HEK293T (cell line): Measurements from ENCODE around the gene MBL2.

Experiments
- BHLHE40 ChIP-seq: fragments of 450-650 bp; IDR thresholded peaks from 2 replicates; pipeline ENCODE4 v1.6.1; 2016; ENCODE audit warnings: mild to moderate bottlenecking, moderate library complexity, borderline replicate concordance
- ELF4 ChIP-seq: fragments of 450-650 bp; IDR thresholded peaks from 2 replicates; pipeline ENCODE4 v1.6.1; 2017; ENCODE audit warnings: antibody characterized with exemption
- FOXA1 ChIP-seq: fragments of 450-650 bp; IDR thresholded peaks from 2 replicates; pipeline ENCODE4 v1.6.1; 2016; ENCODE audit warnings: mild to moderate bottlenecking
- FOXK2 ChIP-seq: fragments of 450-650 bp; IDR thresholded peaks from 2 replicates; pipeline ENCODE4 v1.6.1; 2016; ENCODE audit warnings: mild to moderate bottlenecking
- HDGF ChIP-seq: fragments of 450-650 bp; IDR thresholded peaks from 2 replicates; pipeline ENCODE4 v1.6.1; 2017; ENCODE audit warnings: antibody characterized with exemption, borderline replicate concordance
- SUZ12 ChIP-seq: fragments of 450-650 bp; IDR thresholded peaks from 2 replicates; pipeline ENCODE4 v1.6.1; 2016; ENCODE audit warnings: mild to moderate bottlenecking
- TF ChIP-seq, protein P1 (sequence below): fragments of 450-650 bp; IDR thresholded peaks from 2 replicates; pipeline ENCODE4 v1.6.1; 2016

DNA sequence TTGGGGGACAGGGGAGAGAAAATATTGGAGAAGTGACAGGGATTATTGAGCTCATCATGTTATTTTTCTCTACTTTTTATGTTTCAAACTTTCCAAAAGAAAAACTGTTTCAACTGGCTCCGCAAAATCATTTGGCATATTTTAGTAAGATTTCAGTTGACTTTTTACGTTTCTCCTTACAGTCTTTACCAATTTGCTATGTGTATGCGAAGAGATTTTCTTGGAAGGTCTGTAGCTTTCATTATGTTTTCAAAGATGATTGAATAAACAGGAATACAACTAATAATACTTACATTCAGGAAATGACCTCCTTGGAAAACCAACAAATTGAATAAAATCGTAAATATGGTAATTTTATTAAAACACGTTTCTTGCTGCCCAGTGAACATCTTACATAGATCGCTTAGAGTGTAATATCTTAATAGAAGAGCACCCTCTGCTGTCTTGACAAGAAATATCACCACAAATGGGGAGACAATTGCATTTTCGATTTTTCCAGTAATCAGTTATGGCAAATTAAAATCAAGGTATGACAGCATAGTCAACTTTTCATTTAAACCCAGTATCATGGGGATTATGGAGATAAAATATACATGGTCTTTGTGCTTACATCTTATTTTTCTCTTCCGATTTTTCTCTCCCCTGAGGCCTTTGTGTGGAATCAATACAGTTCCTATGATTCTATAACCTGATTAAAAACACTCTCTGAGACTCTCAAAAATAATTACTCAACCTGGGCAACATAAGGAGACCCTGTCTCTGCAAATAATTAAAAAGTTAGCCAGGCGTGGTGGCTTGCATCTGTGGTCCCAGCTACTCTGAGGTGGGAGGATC, 43.1 kb downstream of the MBL2 start:
- TF ChIP-seq ELF4 (no peak), BHLHE40 (no peak), HDGF (no peak), SUZ12 (no peak), FOXA1 (no peak), FOXK2 (no peak)
- TF ChIP-seq, protein P1, sequence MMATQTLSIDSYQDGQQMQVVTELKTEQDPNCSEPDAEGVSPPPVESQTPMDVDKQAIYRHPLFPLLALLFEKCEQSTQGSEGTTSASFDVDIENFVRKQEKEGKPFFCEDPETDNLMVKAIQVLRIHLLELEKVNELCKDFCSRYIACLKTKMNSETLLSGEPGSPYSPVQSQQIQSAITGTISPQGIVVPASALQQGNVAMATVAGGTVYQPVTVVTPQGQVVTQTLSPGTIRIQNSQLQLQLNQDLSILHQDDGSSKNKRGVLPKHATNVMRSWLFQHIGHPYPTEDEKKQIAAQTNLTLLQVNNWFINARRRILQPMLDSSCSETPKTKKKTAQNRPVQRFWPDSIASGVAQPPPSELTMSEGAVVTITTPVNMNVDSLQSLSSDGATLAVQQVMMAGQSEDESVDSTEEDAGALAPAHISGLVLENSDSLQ: no peak
